Measurements from ENCODE around the gene EFNA2. TPM values are rescaled to one million over a fixed set of nuclear protein-coding genes. Genes with fewer than 3 reads are reported as not detected.

Gene EFNA2
- total RNA-seq, 3 donors from 2014 or later (not counting 1 experiment from before 2014, with no cell fraction given), result not detected

DNA sequence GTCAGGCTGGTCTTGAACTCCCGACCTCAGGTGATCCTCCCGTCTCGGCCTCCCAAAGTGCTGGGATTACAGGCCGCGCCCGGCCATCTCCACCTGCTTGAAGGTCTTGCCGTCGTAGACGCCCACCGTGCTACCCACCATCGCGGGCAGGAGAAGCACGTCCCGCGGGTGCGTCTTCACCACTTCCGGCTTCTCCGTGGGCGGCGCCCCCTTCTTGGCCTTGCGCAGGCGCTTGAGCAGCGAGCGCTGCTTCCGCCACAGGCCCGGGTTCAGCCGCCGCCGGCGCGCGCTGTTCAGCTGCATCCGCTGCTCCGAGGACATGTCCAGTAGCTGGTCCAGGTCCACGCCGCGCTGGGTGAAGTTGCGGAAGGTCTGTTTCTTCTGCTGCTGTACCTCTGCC is 21.6 kb downstream of the EFNA2 start:
- Histone ChIP-seq H3K27me3 (ENCODE audit: control insufficient read depth, insufficient read depth, low read length) (no peaks in the 10 kb centered on the region), H3K4me1 (ENCODE audit: control insufficient read depth, insufficient read depth, low read length) (no peaks in the 10 kb centered on the region), H3K36me3 (ENCODE audit: control insufficient read depth, insufficient read depth, low read length) (no peaks in the 10 kb centered on the region), H3K27ac (ENCODE audit: low read length) (no peak overlapping the region), H3K4me3 (ENCODE audit: low read length) (no peak overlapping the region), H3K9me3 (ENCODE audit: control insufficient read depth, insufficient read depth, low read length) (no peaks in the 10 kb centered on the region)
- Mint-ChIP-seq H3K4me1 (no peaks in the 10 kb centered on the region), H3K4me3 (no peak overlapping the region), H3K27me3 (ENCODE audit: low read depth in 2 of 2) (no peaks in the 10 kb centered on the region), H3K36me3 (no peaks in the 10 kb centered on the region), H3K27ac (no peak overlapping the region), H3K9me3 (no peaks in the 10 kb centered on the region)
- WGBS (ENCODE audit: insufficient coverage), result 92% methylated on average over 38 of the region's 38 CpGs
- TF ChIP-seq, protein P1, sequence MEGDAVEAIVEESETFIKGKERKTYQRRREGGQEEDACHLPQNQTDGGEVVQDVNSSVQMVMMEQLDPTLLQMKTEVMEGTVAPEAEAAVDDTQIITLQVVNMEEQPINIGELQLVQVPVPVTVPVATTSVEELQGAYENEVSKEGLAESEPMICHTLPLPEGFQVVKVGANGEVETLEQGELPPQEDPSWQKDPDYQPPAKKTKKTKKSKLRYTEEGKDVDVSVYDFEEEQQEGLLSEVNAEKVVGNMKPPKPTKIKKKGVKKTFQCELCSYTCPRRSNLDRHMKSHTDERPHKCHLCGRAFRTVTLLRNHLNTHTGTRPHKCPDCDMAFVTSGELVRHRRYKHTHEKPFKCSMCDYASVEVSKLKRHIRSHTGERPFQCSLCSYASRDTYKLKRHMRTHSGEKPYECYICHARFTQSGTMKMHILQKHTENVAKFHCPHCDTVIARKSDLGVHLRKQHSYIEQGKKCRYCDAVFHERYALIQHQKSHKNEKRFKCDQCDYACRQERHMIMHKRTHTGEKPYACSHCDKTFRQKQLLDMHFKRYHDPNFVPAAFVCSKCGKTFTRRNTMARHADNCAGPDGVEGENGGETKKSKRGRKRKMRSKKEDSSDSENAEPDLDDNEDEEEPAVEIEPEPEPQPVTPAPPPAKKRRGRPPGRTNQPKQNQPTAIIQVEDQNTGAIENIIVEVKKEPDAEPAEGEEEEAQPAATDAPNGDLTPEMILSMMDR (IDR thresholded peaks at IDR 0.05), result no peak
- no peak for DNase-seq
- intact Hi-C loops (cut with micrococcal nuclease), result no loop called here
- ATAC-seq, result no peak

DNA sequence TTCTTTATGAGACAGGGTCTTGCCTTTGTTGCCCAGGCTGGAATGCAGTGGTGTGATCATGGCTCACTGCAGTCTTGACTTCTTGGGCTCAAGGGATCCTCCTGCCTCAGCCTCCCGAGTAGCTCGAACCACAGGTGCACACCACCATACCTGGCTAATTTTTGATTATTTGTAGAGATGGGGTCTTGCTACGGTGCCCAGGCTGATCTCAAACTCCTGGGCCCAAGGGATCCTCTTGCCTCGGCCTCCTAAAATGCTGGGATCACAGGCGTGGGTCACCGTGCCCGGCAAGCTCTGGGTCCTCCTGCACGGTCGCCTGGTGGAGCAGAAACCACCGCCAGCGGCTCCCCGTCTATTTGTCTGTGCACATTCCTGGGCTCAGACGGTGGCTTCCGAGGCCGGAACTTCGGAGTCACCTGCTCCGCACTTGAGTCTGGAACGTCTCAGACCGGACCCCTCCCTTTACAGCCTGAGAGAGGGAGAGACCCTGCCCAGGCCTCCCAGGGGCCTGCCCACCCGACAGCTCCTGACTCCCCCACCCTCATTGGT is 22.2 kb downstream of the EFNA2 start:
- Histone ChIP-seq H3K4me3 (ENCODE audit: low read length) (no peak overlapping the region), H3K9me3 (ENCODE audit: control insufficient read depth, insufficient read depth, low read length) (no peaks in the 10 kb centered on the region), H3K27ac (ENCODE audit: low read length) (no peak overlapping the region), H3K27me3 (ENCODE audit: control insufficient read depth, insufficient read depth, low read length) (no peaks in the 10 kb centered on the region), H3K4me1 (ENCODE audit: control insufficient read depth, insufficient read depth, low read length) (no peaks in the 10 kb centered on the region), H3K36me3 (ENCODE audit: control insufficient read depth, insufficient read depth, low read length) (no peaks in the 10 kb centered on the region)
- H3K4me3 Mint-ChIP-seq, result peak overlapping the region; percentile 9
- DNase-seq, result no peak
- no peak overlapping the region for H3K27ac Mint-ChIP-seq
- H3K9me3 Mint-ChIP-seq, result no peaks in the 10 kb centered on the region
- intact Hi-C loops (cut with micrococcal nuclease), result no loop called here
- TF ChIP-seq, protein P1 (IDR thresholded peaks at IDR 0.05), result no peak
- WGBS (ENCODE audit: insufficient coverage), result 95% methylated on average over 19 of the region's 20 CpGs
- H3K27me3 Mint-ChIP-seq (ENCODE audit: low read depth in 2 of 2), result no peaks in the 10 kb centered on the region
- H3K36me3 Mint-ChIP-seq, result no peaks in the 10 kb centered on the region
- H3K4me1 Mint-ChIP-seq, result no peaks in the 10 kb centered on the region
- no peak for ATAC-seq

DNA sequence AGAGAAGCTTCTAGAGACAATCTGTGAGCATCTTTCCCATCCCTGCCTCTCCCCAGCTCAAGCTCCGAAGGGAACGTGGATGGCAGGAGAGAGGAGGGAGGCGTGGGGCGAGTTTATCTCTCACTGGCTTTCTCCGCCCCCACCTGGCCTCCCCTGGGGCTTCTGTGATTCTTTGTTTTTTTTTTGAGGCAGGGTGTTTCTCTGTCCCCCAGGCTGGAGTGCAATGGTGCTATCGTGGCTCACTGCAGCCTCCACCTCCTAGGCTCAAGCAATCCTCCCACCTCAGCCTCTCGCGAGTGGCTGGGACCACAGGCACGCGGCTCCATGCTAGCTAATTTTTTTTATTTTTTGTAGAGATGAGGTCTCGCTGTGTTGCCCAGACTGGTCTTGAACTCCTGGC is 23.0 kb downstream of the EFNA2 start:
- no peaks in the 10 kb centered on the region for H3K36me3 Mint-ChIP-seq
- intact Hi-C loops (cut with micrococcal nuclease), result no loop called here
- no peak overlapping the region for H3K27ac ChIP-seq (ENCODE audit: low read length)
- no peak overlapping the region for H3K4me3 Mint-ChIP-seq
- H3K36me3 ChIP-seq (ENCODE audit: control insufficient read depth, insufficient read depth, low read length), result no peaks in the 10 kb centered on the region
- TF ChIP-seq, protein P1 (IDR thresholded peaks at IDR 0.05), result no peak
- no peak for ATAC-seq
- H3K4me1 Mint-ChIP-seq, result no peaks in the 10 kb centered on the region
- H3K4me3 ChIP-seq (ENCODE audit: low read length), result no peak overlapping the region
- H3K27ac Mint-ChIP-seq, result no peak overlapping the region
- DNase-seq, result no peak
- no peaks in the 10 kb centered on the region for H3K27me3 Mint-ChIP-seq (ENCODE audit: low read depth in 2 of 2)
- no peaks in the 10 kb centered on the region for H3K27me3 ChIP-seq (ENCODE audit: control insufficient read depth, insufficient read depth, low read length)
- no peaks in the 10 kb centered on the region for H3K9me3 ChIP-seq (ENCODE audit: control insufficient read depth, insufficient read depth, low read length)
- H3K4me1 ChIP-seq (ENCODE audit: control insufficient read depth, insufficient read depth, low read length), result no peaks in the 10 kb centered on the region
- no peaks in the 10 kb centered on the region for H3K9me3 Mint-ChIP-seq
- 81% methylated on average over 7 of the region's 11 CpGs for WGBS (ENCODE audit: insufficient coverage)

Data from natural killer cell (primary cell).